Body of pancreas (tissue), 4 donors: Measurements from ENCODE around the gene DENND2D. TPM values are rescaled to one million over a fixed set of nuclear protein-coding genes. Genes with fewer than 3 reads are reported as not detected.

Source experiments
- ATAC-seq: fragments of 150-250 bp; one replicate; pipeline ENCODE4 v1.9.1; 2016
- DNase-seq, 4 donors: peaks; one replicate each; pipeline ENCODE4 v3.0.0-alpha.2; 2019
- H3K27ac ChIP-seq, 4 donors: fragments of 200-600 bp; sonication (generic); 1 replicate in 3 of 4; 2 replicates in 1 of 4; pipeline versions ENCODE4 v1.5.1 to v1.6.1; 2016 to 2019; ENCODE audit warnings: mild to moderate bottlenecking in 1 of 4, mixed read lengths in 1 of 4, moderate library complexity in 1 of 4
- H3K27me3 ChIP-seq, 2 donors: fragments of 200-600 bp; sonication (generic); one replicate each; pipeline ENCODE4 v1.6.0; 2016; ENCODE audit warnings: mild to moderate bottlenecking in 1 of 2
- H3K36me3 ChIP-seq, 2 donors: fragments of 200-600 bp; sonication (generic); replicated peaks in 1 of 2; 2 replicates each; pipeline ENCODE4 v1.5.1; 2016; ENCODE audit warnings: low read depth in 2 of 2; ENCODE audit not compliant: insufficient read depth in 1 of 2
- H3K4me1 ChIP-seq: fragments of 200-600 bp; sonication (generic); one replicate; pipeline ENCODE4 v1.6.0; 2016
- H3K4me3 ChIP-seq, 2 donors: fragments of 200-600 bp; sonication (generic); 1 replicate in 1 of 2; 2 replicates in 1 of 2; pipeline ENCODE4 v1.5.1; 2016 to 2019
- H3K9me3 ChIP-seq, 3 donors: fragments of 200-600 bp; sonication (generic); 1 replicate in 2 of 3; 2 replicates in 1 of 3; pipeline ENCODE4 v1.5.1; 2016
- CTCF ChIP-seq, 7 experiments: fragments of 450-650 bp in 4 of 7; fragments of 200-600 bp in 3 of 7; sonication (generic) in 3 of 7; IDR thresholded peaks; one replicate each; pipeline ENCODE4 v1.5.1; 2016 to 2019; ENCODE audit warnings: antibody characterized with exemption in 7 of 7
- POLR2A ChIP-seq, 3 donors: fragments of 450-650 bp; IDR thresholded peaks; one replicate each; pipeline ENCODE4 v1.6.1; 2016; ENCODE audit warnings: antibody characterized with exemption in 3 of 3, mild to moderate bottlenecking in 2 of 3
- WGBS, 2 donors: methylation state at CpG; one replicate each; pipeline ENCODE4 v1.1.5; 2017; 5-methylcytosine and 5-hydroxymethylcytosine counted together
- intact Hi-C: fragments of 100-400 bp; cut with DNase I; formaldehyde crosslinking; loops from one replicate; pipeline ENCODE4 v1.15.1; 2023
- total RNA-seq, 2 donors: library from RNA; depleted of rRNA; stranded (reverse); fragments of >200 nt; gene quantifications; one replicate each; pipeline ENCODE4 v1.1.0, GENCODE V29; 2016

DENND2D gene
- total RNA-seq, 2 donors from 2014 or later = 16.1 to 35.3 TPM

GRCh38 chr1:111209622-111210021 is 9.2 kb upstream of the DENND2D start:
- Histone ChIP-seq H3K9me3 (no peaks in the 10 kb centered on the region), H3K4me3 (no peak overlapping the region), H3K27me3 (no peaks in the 10 kb centered on the region), H3K27ac (no peak overlapping the region), H3K4me1 (peaks cover 8% of the 10 kb centered on the region), H3K36me3 (no peaks in the 10 kb centered on the region)
- DNase-seq (no peak), ATAC-seq (no peak)
- 84 to 85% methylated on average over 4 of the region's 4 CpGs for WGBS, 2 donors
- TF ChIP-seq POLR2A (IDR thresholded peaks at IDR 0.05) (no peak), CTCF (IDR thresholded peaks at IDR 0.05) (no peak)
- intact Hi-C loops = no loop called here

- intact Hi-C loops = no loop called here
- Histone ChIP-seq H3K27ac (no peak overlapping the region), H3K4me3 (no peak overlapping the region), H3K27me3 (no peaks in the 10 kb centered on the region), H3K9me3 (no peaks in the 10 kb centered on the region), H3K4me1 (peaks cover 13% of the 10 kb centered on the region), H3K36me3 (no peaks in the 10 kb centered on the region)
- 15 to 33% methylated on average over 1 of the region's 1 CpG for WGBS, 2 donors
- no peak for TF ChIP-seq POLR2A (IDR thresholded peaks at IDR 0.05)
- no peak for TF ChIP-seq CTCF (IDR thresholded peaks at IDR 0.05)
- DNase-seq (no peak), ATAC-seq (no peak)
Measured at GRCh38 chr1:111208921-111209320, 8.5 kb upstream of the DENND2D start.

GRCh38 chr1:111205714-111206050 is 5.2 kb upstream of the DENND2D start:
- Histone ChIP-seq H3K4me1 (peaks cover 41% of the 10 kb centered on the region), H3K27ac (peak overlapping the region in 2 of 4 donors; percentile 96 to 98), H3K4me3 (no peak overlapping the region), H3K27me3 (no peaks in the 10 kb centered on the region), H3K9me3 (no peaks in the 10 kb centered on the region), H3K36me3 (no peaks in the 10 kb centered on the region)
- no peak for TF ChIP-seq POLR2A (IDR thresholded peaks at IDR 0.05)
- no peak for TF ChIP-seq CTCF (IDR thresholded peaks at IDR 0.05)
- intact Hi-C loops = no loop called here
- WGBS, 2 donors = 57 to 61% methylated on average over 2 of the region's 2 CpGs
- no peak for ATAC-seq
- no peak for DNase-seq

- H3K27me3 ChIP-seq = no peaks in the 10 kb centered on the region
- peak overlapping the region; percentile 83 to 98 (median 94) for H3K27ac ChIP-seq
- no peaks in the 10 kb centered on the region for H3K9me3 ChIP-seq
- H3K36me3 ChIP-seq = no peaks in the 10 kb centered on the region
- H3K4me1 ChIP-seq = peaks cover 46% of the 10 kb centered on the region
- TF ChIP-seq POLR2A (IDR thresholded peaks at IDR 0.05) (no peak), CTCF (IDR thresholded peaks at IDR 0.05) (no peak)
- no peak for DNase-seq
- ATAC-seq = no peak
- H3K4me3 ChIP-seq = no peak overlapping the region
- intact Hi-C loops = no loop called here
- 51 to 57% methylated on average over 9 of the region's 9 CpGs for WGBS, 2 donors
Measured at GRCh38 chr1:111204983-111205713, 4.7 kb upstream of the DENND2D start.
